ENCODE measurements around the gene SFXN3. TPM values are rescaled to one million over a fixed set of nuclear protein-coding genes. Genes with fewer than 3 reads are reported as not detected.

Gene SFXN3
- total RNA-seq, 1 donor from 2014 or later: 5.2 TPM

- H3K36me3 Mint-ChIP-seq (ENCODE audit: unreplicated experiment): no peaks in the 10 kb centered on the region
These were observed 15.5 kb upstream of the SFXN3 start for GRCh38 chr10:101015582-101015973.

GRCh38 chr10:101016814-101017213 lies 14.2 kb upstream of the SFXN3 start:
- peaks cover 16% of the 10 kb centered on the region for H3K27me3 Mint-ChIP-seq (ENCODE audit: unreplicated experiment)
- TF ChIP-seq, protein P1, sequence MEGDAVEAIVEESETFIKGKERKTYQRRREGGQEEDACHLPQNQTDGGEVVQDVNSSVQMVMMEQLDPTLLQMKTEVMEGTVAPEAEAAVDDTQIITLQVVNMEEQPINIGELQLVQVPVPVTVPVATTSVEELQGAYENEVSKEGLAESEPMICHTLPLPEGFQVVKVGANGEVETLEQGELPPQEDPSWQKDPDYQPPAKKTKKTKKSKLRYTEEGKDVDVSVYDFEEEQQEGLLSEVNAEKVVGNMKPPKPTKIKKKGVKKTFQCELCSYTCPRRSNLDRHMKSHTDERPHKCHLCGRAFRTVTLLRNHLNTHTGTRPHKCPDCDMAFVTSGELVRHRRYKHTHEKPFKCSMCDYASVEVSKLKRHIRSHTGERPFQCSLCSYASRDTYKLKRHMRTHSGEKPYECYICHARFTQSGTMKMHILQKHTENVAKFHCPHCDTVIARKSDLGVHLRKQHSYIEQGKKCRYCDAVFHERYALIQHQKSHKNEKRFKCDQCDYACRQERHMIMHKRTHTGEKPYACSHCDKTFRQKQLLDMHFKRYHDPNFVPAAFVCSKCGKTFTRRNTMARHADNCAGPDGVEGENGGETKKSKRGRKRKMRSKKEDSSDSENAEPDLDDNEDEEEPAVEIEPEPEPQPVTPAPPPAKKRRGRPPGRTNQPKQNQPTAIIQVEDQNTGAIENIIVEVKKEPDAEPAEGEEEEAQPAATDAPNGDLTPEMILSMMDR (IDR thresholded peaks at IDR 0.05; ENCODE audit: partially characterized antibody, unreplicated experiment): no peak
- no peak overlapping the region for H3K4me3 Mint-ChIP-seq (ENCODE audit: unreplicated experiment)

More at GRCh38 chr10:101015582-101015973, 15.5 kb upstream of the SFXN3 start:
- Mint-ChIP-seq H3K4me1 (ENCODE audit: low read depth, unreplicated experiment) (peaks cover 18% of the 10 kb centered on the region), H3K27ac (ENCODE audit: unreplicated experiment) (no peak overlapping the region), H3K9me3 (ENCODE audit: unreplicated experiment) (peaks cover 19% of the 10 kb centered on the region), H3K4me3 (ENCODE audit: unreplicated experiment) (no peak overlapping the region), H3K27me3 (ENCODE audit: unreplicated experiment) (peaks cover 16% of the 10 kb centered on the region)
- DNase-seq: no peak
- TF ChIP-seq, protein P1 (IDR thresholded peaks at IDR 0.05; ENCODE audit: partially characterized antibody, unreplicated experiment): no peak

GRCh38 chr10:101018118-101018599 lies 12.9 kb upstream of the SFXN3 start:
- H3K4me1 Mint-ChIP-seq (ENCODE audit: low read depth, unreplicated experiment): peaks cover 13% of the 10 kb centered on the region
- no peaks in the 10 kb centered on the region for H3K36me3 Mint-ChIP-seq (ENCODE audit: unreplicated experiment)
- H3K9me3 Mint-ChIP-seq (ENCODE audit: unreplicated experiment): peaks cover 16% of the 10 kb centered on the region
- peaks cover 14% of the 10 kb centered on the region for H3K27me3 Mint-ChIP-seq (ENCODE audit: unreplicated experiment)
- DNase-seq: peak; percentile 46
- H3K4me3 Mint-ChIP-seq (ENCODE audit: unreplicated experiment): peak overlapping the region; percentile 53
- TF ChIP-seq, protein P1 (IDR thresholded peaks at IDR 0.05; ENCODE audit: partially characterized antibody, unreplicated experiment): no peak
- peak overlapping the region; percentile 14 for H3K27ac Mint-ChIP-seq (ENCODE audit: unreplicated experiment)

More at GRCh38 chr10:101016814-101017213, 14.2 kb upstream of the SFXN3 start:
- H3K36me3 Mint-ChIP-seq (ENCODE audit: unreplicated experiment): no peaks in the 10 kb centered on the region
- no peak for DNase-seq
- peaks cover 18% of the 10 kb centered on the region for H3K4me1 Mint-ChIP-seq (ENCODE audit: low read depth, unreplicated experiment)
- no peak overlapping the region for H3K27ac Mint-ChIP-seq (ENCODE audit: unreplicated experiment)
- peaks cover 18% of the 10 kb centered on the region for H3K9me3 Mint-ChIP-seq (ENCODE audit: unreplicated experiment)

GRCh38 chr10:101018600-101019439 lies 12.2 kb upstream of the SFXN3 start:
- peak; percentile 97 for DNase-seq
- peaks cover 8% of the 10 kb centered on the region for H3K4me1 Mint-ChIP-seq (ENCODE audit: low read depth, unreplicated experiment)
- H3K4me3 Mint-ChIP-seq (ENCODE audit: unreplicated experiment): peak overlapping the region; percentile 53
- H3K36me3 Mint-ChIP-seq (ENCODE audit: unreplicated experiment): no peaks in the 10 kb centered on the region
- TF ChIP-seq, protein P1 (IDR thresholded peaks at IDR 0.05; ENCODE audit: partially characterized antibody, unreplicated experiment): peak; percentile 86
- H3K27me3 Mint-ChIP-seq (ENCODE audit: unreplicated experiment): peaks cover 14% of the 10 kb centered on the region
- peak overlapping the region; percentile 14 for H3K27ac Mint-ChIP-seq (ENCODE audit: unreplicated experiment)
- H3K9me3 Mint-ChIP-seq (ENCODE audit: unreplicated experiment): peaks cover 12% of the 10 kb centered on the region

GRCh38 chr10:101019440-101019703 lies 11.7 kb upstream of the SFXN3 start:
- Mint-ChIP-seq H3K4me1 (ENCODE audit: low read depth, unreplicated experiment) (peaks cover 5% of the 10 kb centered on the region), H3K9me3 (ENCODE audit: unreplicated experiment) (peaks cover 12% of the 10 kb centered on the region), H3K4me3 (ENCODE audit: unreplicated experiment) (no peak overlapping the region), H3K27ac (ENCODE audit: unreplicated experiment) (no peak overlapping the region), H3K36me3 (ENCODE audit: unreplicated experiment) (no peaks in the 10 kb centered on the region), H3K27me3 (ENCODE audit: unreplicated experiment) (peaks cover 11% of the 10 kb centered on the region)
- TF ChIP-seq, protein P1 (IDR thresholded peaks at IDR 0.05; ENCODE audit: partially characterized antibody, unreplicated experiment): no peak
- no peak for DNase-seq

All from glutamatergic neuron (in vitro differentiated cells).